Frontal cortex (tissue), 4 donors: ENCODE results near the gene MEGF9. TPM values are rescaled to one million over a fixed set of nuclear protein-coding genes. Genes with fewer than 3 reads are reported as not detected.
"Not testable (repeated sequence)": the region's sequence is repeated elsewhere in the genome, so short reads cannot be mapped to it uniquely, and the experiment has no call there.

Experiments used
- DNase-seq, 2 donors: peaks; one replicate each; pipeline ENCODE4 v3.0.0; 2012; ENCODE audit warnings: low spot score in 2 of 2
- FAIRE-seq: peaks from 2 replicates; lab custom pipeline; 2012; peaks lifted over from hg19 to GRCh38; lab: Jason Lieb, UNC
- total RNA-seq: library from RNA; depleted of rRNA; stranded (reverse); fragments of >200 nt; gene quantifications from one replicate; pipeline ENCODE4 v1.2.3, GENCODE V29; 2014
- donor health status: control.
- donor health status: control.
- donor health status: control.

MEGF9 gene
- 59.5 TPM for total RNA-seq

GRCh38 chr9:120714088-120714845 is at the start of gene MEGF9:
Gene MEGF9, minus strand, starts transcription at chr9:120714470. Its CDS starts 112 bp downstream, at chr9:120714358.
- FAIRE-seq = no peak
- DNase-seq = peak; percentile 97 to 99

- FAIRE-seq (no peak), DNase-seq (no peak)
Measured at GRCh38 chr9:120761006-120761405, 46.7 kb upstream of the MEGF9 start.

GRCh38 chr9:120759755-120760400 is 45.6 kb upstream of the MEGF9 start:
- no peak for FAIRE-seq
- DNase-seq = no peak

GRCh38 chr9:120758544-120758943 is 44.3 kb upstream of the MEGF9 start:
- FAIRE-seq = no peak
- no peak for DNase-seq

GRCh38 chr9:120757026-120757913 is 43.0 kb upstream of the MEGF9 start:
- DNase-seq (no peak), FAIRE-seq (no peak)

- DNase-seq (no peak), FAIRE-seq (no peak)
Measured at GRCh38 chr9:120756531-120756930, 42.3 kb upstream of the MEGF9 start.

- peak; percentile 47 to 49 for DNase-seq
- no peak for FAIRE-seq
Measured at GRCh38 chr9:120755810-120756434, 41.7 kb upstream of the MEGF9 start.

- FAIRE-seq (no peak), DNase-seq (no peak)
Measured at GRCh38 chr9:120755044-120755443, 40.8 kb upstream of the MEGF9 start.

GRCh38 chr9:120750421-120750820 is 36.2 kb upstream of the MEGF9 start:
- DNase-seq (no peak), FAIRE-seq (no peak)

GRCh38 chr9:120746366-120746765 is 32.1 kb upstream of the MEGF9 start:
- FAIRE-seq, DNase-seq: not testable (repeated sequence)

- no peak for DNase-seq
- no peak for FAIRE-seq
Measured at GRCh38 chr9:120745278-120745677, 31.0 kb upstream of the MEGF9 start.

GRCh38 chr9:120742951-120743416 is 28.7 kb upstream of the MEGF9 start:
- DNase-seq (peak; percentile 29 to 33), FAIRE-seq (no peak)

- FAIRE-seq = no peak
- no peak for DNase-seq
Measured at GRCh38 chr9:120741701-120742100, 27.4 kb upstream of the MEGF9 start.

- FAIRE-seq (no peak), DNase-seq (no peak)
Measured at GRCh38 chr9:120741191-120741590, 26.9 kb upstream of the MEGF9 start.

- no peak for DNase-seq
- no peak for FAIRE-seq
Measured at GRCh38 chr9:120740132-120740531, 25.9 kb upstream of the MEGF9 start.

- no peak for FAIRE-seq
- no peak for DNase-seq
Measured at GRCh38 chr9:120737416-120738165, 23.3 kb upstream of the MEGF9 start.

GRCh38 chr9:120736881-120737280 is 22.6 kb upstream of the MEGF9 start:
- FAIRE-seq = no peak
- no peak for DNase-seq

GRCh38 chr9:120735415-120736126 is 21.3 kb upstream of the MEGF9 start:
- FAIRE-seq (no peak), DNase-seq (no peak)
